GM23338 (cell line): ENCODE measurements around the gene TXNDC12. TPM values are rescaled to one million over a fixed set of nuclear protein-coding genes. Genes with fewer than 3 reads are reported as not detected.

Experiments used
- EZH2 ChIP-seq: fragments of 200-600 bp; sonication (generic); IDR thresholded peaks from one replicate; pipeline ENCODE4 v1.8.0; 2017; ENCODE audit warnings: antibody characterized with exemption, mild to moderate bottlenecking, low read depth; ENCODE audit not compliant: unreplicated experiment
- EZH2phosphoT487 ChIP-seq: fragments of 200-600 bp; sonication (generic); IDR thresholded peaks from one replicate; pipeline ENCODE4 v1.8.1; 2018; ENCODE audit warnings: antibody characterized with exemption; ENCODE audit not compliant: unreplicated experiment
- JUNB ChIP-seq: IDR thresholded peaks from one replicate; pipeline ENCODE4 v1.6.1; 2016; ENCODE audit warnings: antibody characterized with exemption; ENCODE audit not compliant: unreplicated experiment
- NANOG ChIP-seq: IDR thresholded peaks from 2 replicates; pipeline ENCODE4 v1.6.1; 2016; ENCODE audit warnings: antibody characterized with exemption, borderline replicate concordance
- POLR2AphosphoS5 ChIP-seq: IDR thresholded peaks from 2 replicates; pipeline ENCODE4 v1.6.1; 2016; ENCODE audit warnings: antibody characterized with exemption, low read depth
- polyA plus RNA-seq: library from polyadenylated mRNA; unstranded; fragments of >200 nt; fragmentation: Nextera tagmentation; extraction: Ambion mirVana; gene quantifications from 2 replicates; pipeline ENCODE4 v1.2.1, GENCODE V29; 2016
- total RNA-seq: library from RNA; depleted of rRNA; stranded (reverse); fragments of >200 nt; shearing (Covaris generic); gene quantifications from 2 replicates; pipeline ENCODE4 v1.2.3, GENCODE V29; 2014
- TF ChIP-seq, protein P1 (sequence below): IDR thresholded peaks from one replicate; pipeline ENCODE4 v1.6.1; 2018; ENCODE audit warnings: antibody characterized with exemption; ENCODE audit not compliant: unreplicated experiment
- TF ChIP-seq, protein P2 (sequence below): fragments of 250-450 bp; sonication (Bioruptor Pico); IDR thresholded peaks from 2 replicates; pipeline ENCODE4 v1.5.0; 2020; ENCODE audit warnings: mild to moderate bottlenecking, moderate library complexity

Gene TXNDC12
- total and polyA plus RNA-seq, 2 experiments from 2014 or later, result 68.9 to 88.2 TPM

DNA sequence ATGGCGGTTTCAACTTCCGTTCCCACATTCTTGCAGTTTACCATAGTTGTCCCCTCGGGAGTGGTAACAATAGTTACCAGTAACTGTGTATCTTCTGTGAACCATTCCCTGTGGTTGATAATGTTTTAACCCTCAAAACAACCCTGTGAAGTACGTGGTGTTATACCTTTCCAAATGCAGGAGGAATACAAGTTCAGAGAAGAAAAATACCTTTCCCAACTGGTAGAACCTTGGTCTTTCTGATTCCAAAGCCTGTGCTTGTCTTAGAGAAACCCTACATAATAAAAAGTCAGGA is 1.9 kb upstream of the TXNDC12 start (continued):
- TF ChIP-seq, protein P1, sequence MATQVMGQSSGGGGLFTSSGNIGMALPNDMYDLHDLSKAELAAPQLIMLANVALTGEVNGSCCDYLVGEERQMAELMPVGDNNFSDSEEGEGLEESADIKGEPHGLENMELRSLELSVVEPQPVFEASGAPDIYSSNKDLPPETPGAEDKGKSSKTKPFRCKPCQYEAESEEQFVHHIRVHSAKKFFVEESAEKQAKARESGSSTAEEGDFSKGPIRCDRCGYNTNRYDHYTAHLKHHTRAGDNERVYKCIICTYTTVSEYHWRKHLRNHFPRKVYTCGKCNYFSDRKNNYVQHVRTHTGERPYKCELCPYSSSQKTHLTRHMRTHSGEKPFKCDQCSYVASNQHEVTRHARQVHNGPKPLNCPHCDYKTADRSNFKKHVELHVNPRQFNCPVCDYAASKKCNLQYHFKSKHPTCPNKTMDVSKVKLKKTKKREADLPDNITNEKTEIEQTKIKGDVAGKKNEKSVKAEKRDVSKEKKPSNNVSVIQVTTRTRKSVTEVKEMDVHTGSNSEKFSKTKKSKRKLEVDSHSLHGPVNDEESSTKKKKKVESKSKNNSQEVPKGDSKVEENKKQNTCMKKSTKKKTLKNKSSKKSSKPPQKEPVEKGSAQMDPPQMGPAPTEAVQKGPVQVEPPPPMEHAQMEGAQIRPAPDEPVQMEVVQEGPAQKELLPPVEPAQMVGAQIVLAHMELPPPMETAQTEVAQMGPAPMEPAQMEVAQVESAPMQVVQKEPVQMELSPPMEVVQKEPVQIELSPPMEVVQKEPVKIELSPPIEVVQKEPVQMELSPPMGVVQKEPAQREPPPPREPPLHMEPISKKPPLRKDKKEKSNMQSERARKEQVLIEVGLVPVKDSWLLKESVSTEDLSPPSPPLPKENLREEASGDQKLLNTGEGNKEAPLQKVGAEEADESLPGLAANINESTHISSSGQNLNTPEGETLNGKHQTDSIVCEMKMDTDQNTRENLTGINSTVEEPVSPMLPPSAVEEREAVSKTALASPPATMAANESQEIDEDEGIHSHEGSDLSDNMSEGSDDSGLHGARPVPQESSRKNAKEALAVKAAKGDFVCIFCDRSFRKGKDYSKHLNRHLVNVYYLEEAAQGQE, result no peak
- TF ChIP-seq POLR2AphosphoS5 (no peak), EZH2phosphoT487 (no peak), EZH2 (no peak), NANOG (no peak), JUNB (no peak)
- TF ChIP-seq, protein P2, sequence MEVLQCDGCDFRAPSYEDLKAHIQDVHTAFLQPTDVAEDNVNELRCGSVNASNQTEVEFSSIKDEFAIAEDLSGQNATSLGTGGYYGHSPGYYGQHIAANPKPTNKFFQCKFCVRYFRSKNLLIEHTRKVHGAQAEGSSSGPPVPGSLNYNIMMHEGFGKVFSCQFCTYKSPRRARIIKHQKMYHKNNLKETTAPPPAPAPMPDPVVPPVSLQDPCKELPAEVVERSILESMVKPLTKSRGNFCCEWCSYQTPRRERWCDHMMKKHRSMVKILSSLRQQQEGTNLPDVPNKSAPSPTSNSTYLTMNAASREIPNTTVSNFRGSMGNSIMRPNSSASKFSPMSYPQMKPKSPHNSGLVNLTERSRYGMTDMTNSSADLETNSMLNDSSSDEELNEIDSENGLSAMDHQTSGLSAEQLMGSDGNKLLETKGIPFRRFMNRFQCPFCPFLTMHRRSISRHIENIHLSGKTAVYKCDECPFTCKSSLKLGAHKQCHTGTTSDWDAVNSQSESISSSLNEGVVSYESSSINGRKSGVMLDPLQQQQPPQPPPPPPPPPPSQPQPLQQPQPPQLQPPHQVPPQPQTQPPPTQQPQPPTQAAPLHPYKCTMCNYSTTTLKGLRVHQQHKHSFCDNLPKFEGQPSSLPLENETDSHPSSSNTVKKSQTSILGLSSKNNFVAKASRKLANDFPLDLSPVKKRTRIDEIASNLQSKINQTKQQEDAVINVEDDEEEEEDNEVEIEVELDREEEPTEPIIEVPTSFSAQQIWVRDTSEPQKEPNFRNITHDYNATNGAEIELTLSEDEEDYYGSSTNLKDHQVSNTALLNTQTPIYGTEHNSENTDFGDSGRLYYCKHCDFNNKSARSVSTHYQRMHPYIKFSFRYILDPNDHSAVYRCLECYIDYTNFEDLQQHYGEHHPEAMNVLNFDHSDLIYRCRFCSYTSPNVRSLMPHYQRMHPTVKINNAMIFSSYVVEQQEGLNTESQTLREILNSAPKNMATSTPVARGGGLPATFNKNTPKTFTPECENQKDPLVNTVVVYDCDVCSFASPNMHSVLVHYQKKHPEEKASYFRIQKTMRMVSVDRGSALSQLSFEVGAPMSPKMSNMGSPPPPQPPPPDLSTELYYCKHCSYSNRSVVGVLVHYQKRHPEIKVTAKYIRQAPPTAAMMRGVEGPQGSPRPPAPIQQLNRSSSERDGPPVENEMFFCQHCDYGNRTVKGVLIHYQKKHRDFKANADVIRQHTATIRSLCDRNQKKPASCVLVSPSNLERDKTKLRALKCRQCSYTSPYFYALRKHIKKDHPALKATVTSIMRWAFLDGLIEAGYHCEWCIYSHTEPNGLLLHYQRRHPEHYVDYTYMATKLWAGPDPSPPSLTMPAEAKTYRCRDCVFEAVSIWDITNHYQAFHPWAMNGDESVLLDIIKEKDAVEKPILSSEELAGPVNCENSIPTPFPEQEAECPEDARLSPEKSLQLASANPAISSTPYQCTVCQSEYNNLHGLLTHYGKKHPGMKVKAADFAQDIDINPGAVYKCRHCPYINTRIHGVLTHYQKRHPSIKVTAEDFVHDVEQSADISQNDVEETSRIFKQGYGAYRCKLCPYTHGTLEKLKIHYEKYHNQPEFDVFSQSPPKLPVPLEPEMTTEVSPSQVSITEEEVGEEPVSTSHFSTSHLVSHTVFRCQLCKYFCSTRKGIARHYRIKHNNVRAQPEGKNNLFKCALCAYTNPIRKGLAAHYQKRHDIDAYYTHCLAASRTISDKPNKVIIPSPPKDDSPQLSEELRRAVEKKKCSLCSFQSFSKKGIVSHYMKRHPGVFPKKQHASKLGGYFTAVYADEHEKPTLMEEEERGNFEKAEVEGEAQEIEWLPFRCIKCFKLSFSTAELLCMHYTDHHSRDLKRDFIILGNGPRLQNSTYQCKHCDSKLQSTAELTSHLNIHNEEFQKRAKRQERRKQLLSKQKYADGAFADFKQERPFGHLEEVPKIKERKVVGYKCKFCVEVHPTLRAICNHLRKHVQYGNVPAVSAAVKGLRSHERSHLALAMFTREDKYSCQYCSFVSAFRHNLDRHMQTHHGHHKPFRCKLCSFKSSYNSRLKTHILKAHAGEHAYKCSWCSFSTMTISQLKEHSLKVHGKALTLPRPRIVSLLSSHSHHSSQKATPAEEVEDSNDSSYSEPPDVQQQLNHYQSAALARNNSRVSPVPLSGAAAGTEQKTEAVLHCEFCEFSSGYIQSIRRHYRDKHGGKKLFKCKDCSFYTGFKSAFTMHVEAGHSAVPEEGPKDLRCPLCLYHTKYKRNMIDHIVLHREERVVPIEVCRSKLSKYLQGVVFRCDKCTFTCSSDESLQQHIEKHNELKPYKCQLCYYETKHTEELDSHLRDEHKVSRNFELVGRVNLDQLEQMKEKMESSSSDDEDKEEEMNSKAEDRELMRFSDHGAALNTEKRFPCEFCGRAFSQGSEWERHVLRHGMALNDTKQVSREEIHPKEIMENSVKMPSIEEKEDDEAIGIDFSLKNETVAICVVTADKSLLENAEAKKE (CRISPR knock-in tag), result no peak
